HG02588 (cell line): Measurements from ENCODE around the gene TMEM212.
"Not testable (repeated sequence)": the region's sequence is repeated elsewhere in the genome, so short reads cannot be mapped to it uniquely, and the experiment has no call there.

Source experiments
- ATAC-seq: cut with Tn5 transposase; IDR thresholded peaks from one replicate; pipeline ENCODE4 v1.9.1; 2021; ENCODE audit warnings: mild to moderate bottlenecking, moderate library complexity; ENCODE audit not compliant: unreplicated experiment

The TMEM212 gene

GRCh38 chr3:171851660-171852058, 8.5 kb downstream of the TMEM212 start:
- no peak for ATAC-seq

- no peak for ATAC-seq
Measured at GRCh38 chr3:171854649-171855305, 11.6 kb downstream of the TMEM212 start.

DNA sequence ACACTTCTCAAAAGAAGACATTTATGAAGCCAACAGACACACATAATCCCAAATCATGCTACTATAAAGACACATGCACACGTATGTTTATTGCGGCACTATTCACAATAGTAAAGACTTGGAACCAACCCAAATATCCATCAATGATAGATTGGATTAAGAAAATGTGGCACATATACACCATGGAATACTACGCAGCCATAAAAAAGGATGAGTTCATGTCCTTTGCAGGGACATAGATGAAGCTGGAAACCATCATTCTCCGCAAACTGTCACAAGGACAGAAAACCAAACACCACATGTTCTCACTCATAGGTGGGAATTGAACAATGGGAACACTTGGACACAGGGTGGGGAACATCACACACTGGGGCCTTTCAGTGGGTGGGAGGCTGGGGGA, 15.6 kb downstream of the TMEM212 start:
- ATAC-seq: not testable (repeated sequence)

DNA sequence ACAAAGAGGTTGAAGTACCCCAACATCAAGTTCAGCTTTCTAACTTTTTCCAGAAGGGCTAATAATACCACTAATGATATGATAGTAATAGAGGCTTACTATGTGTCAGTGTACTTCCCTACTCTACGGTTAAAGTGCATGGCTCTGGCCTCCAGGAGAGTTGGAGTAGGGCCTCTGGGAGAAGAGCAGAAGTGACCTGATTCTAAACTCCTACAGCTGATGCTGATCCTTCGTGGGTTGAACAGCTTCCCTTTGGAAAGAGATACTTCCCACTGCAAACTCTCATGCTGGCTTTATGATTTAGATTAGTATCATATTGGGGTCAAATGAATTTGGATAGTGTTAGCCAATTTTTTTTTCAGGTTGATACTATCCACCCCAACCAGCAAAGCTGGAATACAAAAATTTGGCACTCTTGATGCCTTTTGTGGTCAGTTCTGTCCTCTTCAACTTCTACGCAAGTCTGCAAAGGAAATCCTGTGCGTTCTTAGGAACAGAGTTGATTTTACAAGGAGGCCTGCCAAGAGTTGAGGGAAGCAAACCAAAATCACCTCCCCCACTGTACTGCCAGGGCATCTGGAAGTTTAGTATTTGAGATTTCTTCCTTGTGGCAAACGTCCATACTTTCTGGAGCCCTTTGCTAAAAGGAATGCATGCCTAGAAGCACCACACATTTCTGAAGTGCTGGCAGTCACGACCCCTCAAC, 17.8 kb downstream of the TMEM212 start:
- ATAC-seq: no peak

DNA sequence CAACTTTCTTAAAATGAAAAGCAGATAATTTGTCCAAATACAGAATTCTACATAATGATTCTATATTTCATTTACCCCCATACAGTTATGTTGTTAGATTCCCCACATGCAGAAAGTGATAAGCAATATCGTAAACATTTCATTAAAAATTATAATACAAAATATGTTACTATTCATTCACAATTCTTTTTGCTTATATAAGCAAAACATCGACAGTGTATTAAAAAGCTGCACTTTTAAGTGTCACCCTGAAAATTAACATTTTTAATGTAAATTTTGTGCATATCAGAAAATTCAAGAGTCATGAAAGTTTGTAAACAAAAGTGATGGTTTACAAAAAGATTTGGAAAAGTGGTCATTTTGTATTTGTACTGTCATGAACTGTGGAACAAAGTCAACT, 19.2 kb downstream of the TMEM212 start:
- no peak for ATAC-seq

DNA sequence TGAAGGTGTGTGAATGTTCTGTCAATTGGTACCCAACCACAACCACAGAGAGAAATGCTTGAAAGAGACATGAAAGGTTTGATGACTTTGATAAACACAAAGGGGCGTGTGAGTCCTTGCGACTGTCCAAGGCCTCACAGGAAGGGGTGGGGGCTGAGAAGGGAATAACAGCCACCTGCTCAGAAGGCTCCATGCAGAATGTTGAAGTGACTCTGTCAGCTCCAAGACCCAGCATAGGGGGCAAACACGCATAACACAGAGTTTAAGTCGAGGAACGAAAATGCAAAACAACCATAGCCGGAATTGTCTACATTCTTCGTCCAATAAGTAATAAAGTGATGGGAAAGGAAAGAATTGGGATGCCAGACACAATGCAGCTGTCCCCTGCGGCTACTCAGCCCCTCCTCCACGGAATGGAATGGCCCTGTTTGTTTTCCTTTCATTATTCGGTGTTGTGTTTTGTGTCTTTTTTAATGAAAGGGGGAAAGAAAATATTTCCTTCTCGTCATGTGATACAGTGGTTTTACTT, 19.9 kb downstream of the TMEM212 start:
- no peak for ATAC-seq

DNA sequence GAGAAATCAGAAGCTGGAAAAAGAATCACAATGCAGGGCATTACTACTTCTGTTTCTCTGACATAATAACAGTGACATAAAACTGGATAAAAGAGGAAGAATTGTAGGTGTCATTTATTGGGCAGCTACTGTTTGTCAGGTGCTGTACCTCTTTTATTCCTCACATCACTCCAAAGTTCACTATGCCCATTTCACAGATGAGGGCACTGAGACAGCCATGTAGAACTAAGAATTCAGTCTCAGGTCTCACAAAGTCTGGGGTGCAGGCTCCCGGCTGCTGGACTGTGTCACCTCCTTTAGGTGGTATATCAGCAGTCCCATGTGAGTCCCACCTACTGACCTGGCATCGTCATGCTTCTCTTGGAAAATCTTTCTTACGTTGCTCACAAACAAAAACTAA, 20.8 kb downstream of the TMEM212 start:
- ATAC-seq: no peak

DNA sequence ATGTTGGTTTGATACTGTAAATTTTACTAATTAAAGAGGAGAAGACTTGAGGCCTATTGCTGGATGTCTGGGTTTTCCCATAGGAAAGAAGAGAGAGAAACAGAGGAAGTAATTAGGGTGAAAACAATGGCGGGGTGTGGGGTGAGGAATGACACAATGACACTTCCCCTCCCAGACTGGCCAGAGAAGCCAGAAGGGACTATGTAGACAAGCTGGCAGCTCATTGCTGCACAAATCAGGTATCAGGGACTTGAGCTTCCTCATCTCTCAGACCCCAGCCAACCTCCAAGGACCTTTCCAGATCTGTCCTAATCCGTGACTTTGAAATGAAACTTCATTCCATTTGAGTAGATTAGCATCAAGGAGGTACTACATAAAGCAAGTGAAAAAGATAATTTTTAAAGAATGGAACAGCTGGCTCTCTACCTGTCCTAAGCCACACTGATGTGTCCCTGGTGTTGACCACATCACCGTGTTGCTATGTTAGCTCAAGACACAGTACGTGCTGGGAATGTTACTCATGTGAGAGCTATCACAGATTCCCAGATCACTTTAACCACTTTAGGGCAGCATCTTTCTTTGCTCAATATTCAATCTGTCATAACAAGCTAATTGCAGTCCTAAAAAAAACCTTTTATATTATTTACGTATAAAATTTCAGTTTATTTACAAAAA, 22.2 kb downstream of the TMEM212 start:
- no peak for ATAC-seq

DNA sequence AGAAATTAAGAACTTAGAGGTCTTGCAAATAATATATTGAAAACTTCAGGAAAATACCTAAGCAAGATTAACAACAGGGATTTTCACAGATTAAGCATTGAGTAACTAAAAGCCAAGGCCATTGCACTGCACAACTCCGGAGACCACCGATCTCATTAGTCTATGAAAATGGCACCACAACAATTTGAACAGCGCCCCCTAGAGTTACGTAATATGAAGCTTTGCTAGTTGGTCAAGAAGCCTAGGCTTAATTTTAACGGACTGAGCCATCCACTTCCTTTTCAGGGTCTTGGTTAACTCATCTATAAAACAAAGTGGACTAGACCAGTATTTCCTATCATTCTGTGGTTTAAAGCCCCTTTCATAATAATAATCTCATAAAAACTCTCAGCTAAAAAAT, 24.8 kb downstream of the TMEM212 start:
- no peak for ATAC-seq

DNA sequence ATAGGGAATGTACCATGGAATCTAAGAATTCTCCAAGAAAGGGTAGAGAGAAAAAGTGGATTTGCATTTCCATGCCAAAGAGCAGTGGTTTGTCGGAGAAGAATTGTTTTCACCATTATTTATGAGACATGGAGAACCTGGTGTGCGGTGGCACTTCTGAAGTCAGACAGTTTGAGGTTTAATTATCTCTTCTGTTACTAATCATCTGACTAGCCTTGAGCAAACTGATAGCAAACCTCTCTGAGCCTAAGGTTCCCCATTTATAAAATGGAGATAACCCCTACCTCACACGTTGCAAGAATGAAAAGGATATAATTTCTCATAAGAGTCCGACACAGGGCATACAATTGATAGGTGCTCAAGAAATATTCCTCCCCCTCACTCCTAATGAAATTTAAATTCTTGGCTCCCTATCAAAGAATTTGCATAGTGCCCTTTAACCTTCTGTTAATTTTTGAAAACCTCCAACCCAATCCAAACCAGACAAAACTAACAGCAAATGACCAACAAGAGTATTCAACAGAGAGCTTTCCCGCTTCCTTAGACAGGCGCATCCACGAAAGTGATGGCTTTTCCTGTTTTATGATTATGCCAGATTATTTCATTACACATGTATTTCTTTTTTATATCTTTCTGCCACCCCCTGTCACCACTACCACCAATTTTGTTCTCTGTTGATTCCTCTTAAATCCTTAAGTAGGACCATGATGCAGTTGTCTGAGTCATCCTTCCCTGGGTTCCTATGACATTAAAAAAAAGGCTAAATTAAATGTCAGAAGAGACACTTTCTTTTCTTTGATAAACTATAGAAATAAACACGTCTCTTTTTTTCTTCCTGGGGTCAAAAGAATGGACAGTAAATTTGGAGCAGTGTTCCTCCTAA, 28.5 kb downstream of the TMEM212 start:
- ATAC-seq: no peak

- no peak for ATAC-seq
Measured at GRCh38 chr3:171873580-171873979, 30.4 kb downstream of the TMEM212 start.

GRCh38 chr3:171874251-171874681, 31.1 kb downstream of the TMEM212 start:
- ATAC-seq: no peak

- ATAC-seq: no peak
Measured at GRCh38 chr3:171874879-171875278, 31.7 kb downstream of the TMEM212 start.

- no peak for ATAC-seq
Measured at GRCh38 chr3:171875923-171876412, 32.8 kb downstream of the TMEM212 start.

GRCh38 chr3:171876680-171877147, 33.6 kb downstream of the TMEM212 start:
- ATAC-seq: no peak

DNA sequence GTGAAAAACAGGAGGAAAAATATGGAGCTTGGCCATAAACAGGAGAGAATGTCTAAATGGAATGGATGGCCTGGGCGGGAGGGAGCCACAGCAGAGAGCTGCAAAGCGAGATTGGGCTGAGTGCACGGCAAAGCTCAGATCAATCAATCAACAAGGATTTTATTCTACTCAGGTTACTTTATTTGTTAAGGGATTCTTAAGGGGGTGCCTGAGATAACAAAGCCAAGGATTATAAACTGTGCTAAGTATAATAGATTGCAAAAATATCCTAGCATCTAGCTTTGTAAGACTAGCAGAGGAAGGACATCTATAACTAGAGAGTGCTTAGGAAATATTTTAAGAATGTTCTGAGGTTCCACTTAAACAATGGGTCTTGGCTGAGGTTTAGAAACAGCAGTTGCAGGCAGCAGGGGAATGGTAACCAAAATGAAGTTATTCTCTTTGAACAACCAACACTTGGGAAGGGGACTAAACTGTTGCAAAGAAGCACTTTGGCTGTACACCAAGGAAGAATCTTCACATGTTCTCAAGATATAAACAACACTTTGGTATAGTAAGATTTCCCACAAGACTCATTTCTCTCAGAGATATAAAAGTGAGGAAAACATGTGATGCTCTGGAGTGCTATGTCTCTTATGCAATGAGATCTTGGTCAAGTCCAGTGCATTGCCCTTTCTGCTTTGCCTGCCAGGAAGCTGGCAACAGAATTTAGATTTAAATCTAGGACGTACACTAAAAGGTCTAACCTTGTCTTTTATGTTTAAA, 35.5 kb downstream of the TMEM212 start:
- no peak for ATAC-seq

- ATAC-seq: no peak
Measured at GRCh38 chr3:171879472-171879871, 36.3 kb downstream of the TMEM212 start.

- ATAC-seq: no peak
Measured at GRCh38 chr3:171880101-171880870, 37.1 kb downstream of the TMEM212 start.

- no peak for ATAC-seq
Measured at GRCh38 chr3:171881251-171881650, 38.1 kb downstream of the TMEM212 start.
